ENCODE results near the gene JRKL.
"Not testable (repeated sequence)": the region's sequence is repeated elsewhere in the genome, so short reads cannot be mapped to it uniquely, and the experiment has no call there.

Gene JRKL

GRCh38 chr11:96394773-96395172, 5.0 kb downstream of the JRKL start:
- no peak for DNase-seq (ENCODE audit: low read depth)

- DNase-seq (ENCODE audit: low read depth): no peak
These were observed 6.8 kb downstream of the JRKL start for GRCh38 chr11:96396637-96397036.

- DNase-seq (ENCODE audit: low read depth): no peak
These were observed 8.1 kb downstream of the JRKL start for GRCh38 chr11:96397863-96398262.

GRCh38 chr11:96400697-96401096, 10.9 kb downstream of the JRKL start:
- no peak for DNase-seq (ENCODE audit: low read depth)

GRCh38 chr11:96411412-96411811, 21.6 kb downstream of the JRKL start:
- not testable (repeated sequence) for DNase-seq (ENCODE audit: low read depth)

- no peak for DNase-seq (ENCODE audit: low read depth)
These were observed 23.1 kb downstream of the JRKL start for GRCh38 chr11:96412761-96413381.

- DNase-seq (ENCODE audit: low read depth): no peak
These were observed 23.6 kb downstream of the JRKL start for GRCh38 chr11:96413408-96413807.

- no peak for DNase-seq (ENCODE audit: low read depth)
These were observed 34.9 kb downstream of the JRKL start for GRCh38 chr11:96424693-96425092.

GRCh38 chr11:96430668-96431067, 40.9 kb downstream of the JRKL start:
- no peak for DNase-seq (ENCODE audit: low read depth)

GRCh38 chr11:96432654-96433053, 42.8 kb downstream of the JRKL start:
- DNase-seq (ENCODE audit: low read depth): not testable (repeated sequence)

Data from stimulated activated CD8-positive, alpha-beta memory T cell treated with anti-CD3 and anti-CD28 coated beads, Interleukin-12 subunit alpha, Interleukin-12 subunit beta, amount 100 ng/mL, for 1 hour (primary cell).